ENCODE measurements around the gene GLYR1. TPM values are rescaled to one million over a fixed set of nuclear protein-coding genes. Genes with fewer than 3 reads are reported as not detected.

GLYR1 gene
- total and polyA plus RNA-seq, 2 experiments from 2014 or later, result 59.9 to 105 TPM

Small RNA genes within 50 kb of the gene (small RNA-seq; reads per million reads assigned to genes)
- gene RF00017 (ENCODE audit: low replicate concordance), result not detected

Other genes with a start within 250 kb of the GLYR1 start
- 32.2 and 32.8 TPM in 2 replicates for gene UBALD1, start 232.4 kb downstream of the GLYR1 start, total RNA-seq (2014; rRNA removed; shearing (Covaris generic))
- 20.7 and 23.9 TPM in 2 replicates for gene UBALD1, start 232.4 kb downstream of the GLYR1 start, polyA plus RNA-seq (2016; fragmentation: Nextera tagmentation; extraction: Ambion mirVana)
- gene MGRN1, start 222.5 kb downstream of the GLYR1 start, total RNA-seq (2014; rRNA removed; shearing (Covaris generic)), result 54.6 and 71.8 TPM in 2 replicates
- 10.5 and 13.1 TPM in 2 replicates for gene MGRN1, start 222.5 kb downstream of the GLYR1 start, polyA plus RNA-seq (2016; fragmentation: Nextera tagmentation; extraction: Ambion mirVana)
- gene NUDT16L1, start 153.7 kb downstream of the GLYR1 start, total RNA-seq (2014; rRNA removed; shearing (Covaris generic)), result 65.1 and 80.4 TPM in 2 replicates
- 37.1 and 39.0 TPM in 2 replicates for gene NUDT16L1, start 153.7 kb downstream of the GLYR1 start, polyA plus RNA-seq (2016; fragmentation: Nextera tagmentation; extraction: Ambion mirVana)
- 19.1 and 24.9 TPM in 2 replicates for gene ANKS3, start 113.0 kb downstream of the GLYR1 start, total RNA-seq (2014; rRNA removed; shearing (Covaris generic))
- gene ANKS3, start 113.0 kb downstream of the GLYR1 start, polyA plus RNA-seq (2016; fragmentation: Nextera tagmentation; extraction: Ambion mirVana), result 17.9 and 22.5 TPM in 2 replicates
- gene DNAAF8, start 112.8 kb downstream of the GLYR1 start, total RNA-seq (2014; rRNA removed; shearing (Covaris generic)), result 1.3 TPM in 1 of 2 replicates, not detected in the other
- gene DNAAF8, start 112.8 kb downstream of the GLYR1 start, polyA plus RNA-seq (2016; fragmentation: Nextera tagmentation; extraction: Ambion mirVana), result 0.34 TPM in 1 of 2 replicates, not detected in the other
- 12.1 and 15.3 TPM in 2 replicates for gene ZNF500, start 80.1 kb downstream of the GLYR1 start, total RNA-seq (2014; rRNA removed; shearing (Covaris generic))
- gene ZNF500, start 80.1 kb downstream of the GLYR1 start, polyA plus RNA-seq (2016; fragmentation: Nextera tagmentation; extraction: Ambion mirVana), result 5.3 and 5.8 TPM in 2 replicates
- gene SEPTIN12, start 58.9 kb downstream of the GLYR1 start, total RNA-seq (2014; rRNA removed; shearing (Covaris generic)), result not detected in 2 replicates
- gene SEPTIN12, start 58.9 kb downstream of the GLYR1 start, polyA plus RNA-seq (2016; fragmentation: Nextera tagmentation; extraction: Ambion mirVana), result not detected in 2 replicates
- gene SMIM22, start 51.9 kb downstream of the GLYR1 start, total RNA-seq (2014; rRNA removed; shearing (Covaris generic)), result not detected in 2 replicates
- 1.3 and 1.4 TPM in 2 replicates for gene SMIM22, start 51.9 kb downstream of the GLYR1 start, polyA plus RNA-seq (2016; fragmentation: Nextera tagmentation; extraction: Ambion mirVana)
- gene ROGDI, start 44.7 kb downstream of the GLYR1 start, total RNA-seq (2014; rRNA removed; shearing (Covaris generic)), result 23.3 and 38.8 TPM in 2 replicates
- 30.3 and 31.9 TPM in 2 replicates for gene ROGDI, start 44.7 kb downstream of the GLYR1 start, polyA plus RNA-seq (2016; fragmentation: Nextera tagmentation; extraction: Ambion mirVana)
- gene UBN1, start 193 bp upstream of the GLYR1 start, total RNA-seq (2014; rRNA removed; shearing (Covaris generic)), result 39.9 and 46.8 TPM in 2 replicates
- gene UBN1, start 193 bp upstream of the GLYR1 start, polyA plus RNA-seq (2016; fragmentation: Nextera tagmentation; extraction: Ambion mirVana), result 18.3 and 18.7 TPM in 2 replicates
- 26.1 and 31.7 TPM in 2 replicates for gene PPL, start 89.9 kb upstream of the GLYR1 start, total RNA-seq (2014; rRNA removed; shearing (Covaris generic))
- 9.4 and 10.6 TPM in 2 replicates for gene PPL, start 89.9 kb upstream of the GLYR1 start, polyA plus RNA-seq (2016; fragmentation: Nextera tagmentation; extraction: Ambion mirVana)
- 5.5 and 5.9 TPM in 2 replicates for gene SEC14L5, start 111.0 kb upstream of the GLYR1 start, total RNA-seq (2014; rRNA removed; shearing (Covaris generic))
- gene SEC14L5, start 111.0 kb upstream of the GLYR1 start, polyA plus RNA-seq (2016; fragmentation: Nextera tagmentation; extraction: Ambion mirVana), result 1.7 and 2.6 TPM in 2 replicates
- 13.1 and 20.7 TPM in 2 replicates for gene NAGPA, start 186.6 kb upstream of the GLYR1 start, total RNA-seq (2014; rRNA removed; shearing (Covaris generic))
- 6.3 and 7.5 TPM in 2 replicates for gene NAGPA, start 186.6 kb upstream of the GLYR1 start, polyA plus RNA-seq (2016; fragmentation: Nextera tagmentation; extraction: Ambion mirVana)
- gene C16orf89, start 218.7 kb upstream of the GLYR1 start, total RNA-seq (2014; rRNA removed; shearing (Covaris generic)), result 2.8 and 4.2 TPM in 2 replicates
- 4.4 and 6.5 TPM in 2 replicates for gene C16orf89, start 218.7 kb upstream of the GLYR1 start, polyA plus RNA-seq (2016; fragmentation: Nextera tagmentation; extraction: Ambion mirVana)
- gene ALG1, start 224.6 kb upstream of the GLYR1 start, total RNA-seq (2014; rRNA removed; shearing (Covaris generic)), result 30.0 and 36.4 TPM in 2 replicates
- 19.2 and 20.2 TPM in 2 replicates for gene ALG1, start 224.6 kb upstream of the GLYR1 start, polyA plus RNA-seq (2016; fragmentation: Nextera tagmentation; extraction: Ambion mirVana)

Data from GM23338 (cell line).